Measurements from ENCODE around the gene NEMP1.

GRCh38 chr12:57044889-57045288 is 33.7 kb downstream of the NEMP1 start:
- TF ChIP-seq CTCF (conservative IDR thresholded peaks at IDR 0.05 in 1 of 2, IDR thresholded peaks at IDR 0.05 in 1 of 2; ENCODE audit: low read depth in 1 of 2, low read length in 2 of 2) (no peak), EZH2 (IDR thresholded peaks at IDR 0.05; ENCODE audit: low read length, missing control alignments) (no peak)

Measured in fibroblast of lung (primary cell).